ENCODE measurements around the gene EGFL6. TPM values are rescaled to one million over a fixed set of nuclear protein-coding genes. Genes with fewer than 3 reads are reported as not detected.

The EGFL6 gene
- not detected in 2 replicates for total RNA-seq
- long read RNA-seq, partial matches to known transcripts = 0 of 1 reads
- long read RNA-seq, other reads (novel, unspliced or antisense) = 0 of 1 reads

- no peak within 1 kb of the TSS for H3K4me3 Mint-ChIP-seq (ENCODE audit: unreplicated experiment)
- TF ChIP-seq, protein P1, sequence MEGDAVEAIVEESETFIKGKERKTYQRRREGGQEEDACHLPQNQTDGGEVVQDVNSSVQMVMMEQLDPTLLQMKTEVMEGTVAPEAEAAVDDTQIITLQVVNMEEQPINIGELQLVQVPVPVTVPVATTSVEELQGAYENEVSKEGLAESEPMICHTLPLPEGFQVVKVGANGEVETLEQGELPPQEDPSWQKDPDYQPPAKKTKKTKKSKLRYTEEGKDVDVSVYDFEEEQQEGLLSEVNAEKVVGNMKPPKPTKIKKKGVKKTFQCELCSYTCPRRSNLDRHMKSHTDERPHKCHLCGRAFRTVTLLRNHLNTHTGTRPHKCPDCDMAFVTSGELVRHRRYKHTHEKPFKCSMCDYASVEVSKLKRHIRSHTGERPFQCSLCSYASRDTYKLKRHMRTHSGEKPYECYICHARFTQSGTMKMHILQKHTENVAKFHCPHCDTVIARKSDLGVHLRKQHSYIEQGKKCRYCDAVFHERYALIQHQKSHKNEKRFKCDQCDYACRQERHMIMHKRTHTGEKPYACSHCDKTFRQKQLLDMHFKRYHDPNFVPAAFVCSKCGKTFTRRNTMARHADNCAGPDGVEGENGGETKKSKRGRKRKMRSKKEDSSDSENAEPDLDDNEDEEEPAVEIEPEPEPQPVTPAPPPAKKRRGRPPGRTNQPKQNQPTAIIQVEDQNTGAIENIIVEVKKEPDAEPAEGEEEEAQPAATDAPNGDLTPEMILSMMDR (IDR thresholded peaks at IDR 0.05) = no peak
- DNase-seq (ENCODE audit: extremely low spot score, unreplicated experiment) = no peak
- H3K27me3 Mint-ChIP-seq (ENCODE audit: unreplicated experiment) = peaks cover 55% of the 10 kb centered on the region
- H3K36me3 Mint-ChIP-seq (ENCODE audit: unreplicated experiment) = no peaks in the 10 kb centered on the region
- no peak within 1 kb of the TSS for H3K27ac Mint-ChIP-seq (ENCODE audit: unreplicated experiment)
- H3K9me3 Mint-ChIP-seq (ENCODE audit: unreplicated experiment) = peaks cover 4% of the 10 kb centered on the region
- H3K4me1 Mint-ChIP-seq (ENCODE audit: unreplicated experiment) = peaks cover 3% of the 10 kb centered on the region
Measured at GRCh38 chrX:13569479-13570260, at the start of gene EGFL6. EGFL6 (plus strand) TSS chrX:13569601; CDS start chrX:13569862, 261 bp downstream.

DNA sequence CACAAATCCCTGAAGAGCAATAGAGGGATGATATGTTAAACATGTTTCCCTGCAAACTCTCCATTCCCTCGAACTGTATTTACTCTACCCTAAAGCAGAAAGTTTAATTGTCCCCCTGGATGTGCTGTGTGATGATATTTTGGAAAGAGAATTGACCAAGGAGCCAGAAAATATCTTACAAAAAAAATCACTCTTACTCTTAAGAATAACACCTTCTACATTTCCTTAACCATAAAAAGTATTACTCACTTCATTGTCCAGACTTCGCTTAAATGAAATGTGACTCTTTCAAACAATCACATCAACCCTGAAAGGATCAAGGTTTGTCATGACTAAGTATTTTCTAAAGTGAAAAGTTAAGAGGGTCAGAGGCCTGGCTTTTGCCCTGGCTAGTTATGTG lies 49.0 kb upstream of the EGFL6 start:
- Mint-ChIP-seq H3K9me3 (ENCODE audit: unreplicated experiment) (no peaks in the 10 kb centered on the region), H3K4me3 (ENCODE audit: unreplicated experiment) (no peak overlapping the region), H3K4me1 (ENCODE audit: unreplicated experiment) (peaks cover 7% of the 10 kb centered on the region), H3K36me3 (ENCODE audit: unreplicated experiment) (no peaks in the 10 kb centered on the region), H3K27me3 (ENCODE audit: unreplicated experiment) (peaks cover 9% of the 10 kb centered on the region), H3K27ac (ENCODE audit: unreplicated experiment) (peak overlapping the region; percentile 5)
- TF ChIP-seq, protein P1 (IDR thresholded peaks at IDR 0.05) = no peak
- DNase-seq (ENCODE audit: extremely low spot score, unreplicated experiment) = no peak

GRCh38 chrX:13520936-13521335 lies 48.5 kb upstream of the EGFL6 start:
- Mint-ChIP-seq H3K4me3 (ENCODE audit: unreplicated experiment) (no peak overlapping the region), H3K27ac (ENCODE audit: unreplicated experiment) (peak overlapping the region; percentile 20), H3K4me1 (ENCODE audit: unreplicated experiment) (peaks cover 7% of the 10 kb centered on the region), H3K36me3 (ENCODE audit: unreplicated experiment) (no peaks in the 10 kb centered on the region), H3K9me3 (ENCODE audit: unreplicated experiment) (no peaks in the 10 kb centered on the region), H3K27me3 (ENCODE audit: unreplicated experiment) (peaks cover 9% of the 10 kb centered on the region)
- TF ChIP-seq, protein P1 (IDR thresholded peaks at IDR 0.05) = no peak
- DNase-seq (ENCODE audit: extremely low spot score, unreplicated experiment) = no peak

GRCh38 chrX:13522811-13523210 lies 46.6 kb upstream of the EGFL6 start:
- Mint-ChIP-seq H3K27me3 (ENCODE audit: unreplicated experiment) (peaks cover 9% of the 10 kb centered on the region), H3K9me3 (ENCODE audit: unreplicated experiment) (no peaks in the 10 kb centered on the region), H3K4me3 (ENCODE audit: unreplicated experiment) (no peak overlapping the region), H3K4me1 (ENCODE audit: unreplicated experiment) (peaks cover 7% of the 10 kb centered on the region), H3K27ac (ENCODE audit: unreplicated experiment) (no peak overlapping the region), H3K36me3 (ENCODE audit: unreplicated experiment) (no peaks in the 10 kb centered on the region)
- TF ChIP-seq, protein P1 (IDR thresholded peaks at IDR 0.05) = no peak
- no peak for DNase-seq (ENCODE audit: extremely low spot score, unreplicated experiment)

DNA sequence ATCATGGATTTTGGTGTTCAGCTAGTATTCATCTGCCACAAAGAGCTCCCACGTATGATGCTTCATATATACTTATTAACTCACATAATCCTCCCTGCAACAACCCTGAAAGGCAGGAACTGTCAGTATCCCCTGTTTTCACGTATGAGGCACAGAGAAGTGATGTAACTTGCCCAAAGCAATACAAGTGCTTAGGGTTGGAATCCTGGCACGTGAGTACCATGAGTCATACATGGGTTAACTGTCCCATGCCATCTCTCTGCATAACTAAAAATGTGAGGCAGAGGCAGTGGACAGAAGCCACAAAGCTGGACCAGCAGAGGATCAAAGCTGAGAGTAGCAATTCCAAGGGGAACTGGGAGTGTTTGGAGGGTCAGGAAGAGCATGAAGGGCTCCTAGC lies 35.7 kb upstream of the EGFL6 start:
- H3K27ac Mint-ChIP-seq (ENCODE audit: unreplicated experiment) = peak overlapping the region; percentile 61
- H3K27me3 Mint-ChIP-seq (ENCODE audit: unreplicated experiment) = no peaks in the 10 kb centered on the region
- TF ChIP-seq, protein P1 (IDR thresholded peaks at IDR 0.05) = no peak
- H3K36me3 Mint-ChIP-seq (ENCODE audit: unreplicated experiment) = no peaks in the 10 kb centered on the region
- no peak for DNase-seq (ENCODE audit: extremely low spot score, unreplicated experiment)
- H3K9me3 Mint-ChIP-seq (ENCODE audit: unreplicated experiment) = no peaks in the 10 kb centered on the region
- no peak overlapping the region for H3K4me3 Mint-ChIP-seq (ENCODE audit: unreplicated experiment)
- peaks cover 8% of the 10 kb centered on the region for H3K4me1 Mint-ChIP-seq (ENCODE audit: unreplicated experiment)

Data from osteocyte (in vitro differentiated cells).